Stimulated activated CD4-positive, alpha-beta T cell treated with anti-CD3 and anti-CD28 coated beads, Interleukin-12 subunit alpha, Interleukin-12 subunit beta, amount 100 ng/mL, for 4 hours (primary cell): ENCODE data around the gene CACHD1.

ENCODE experiments used
- DNase-seq: peaks from one replicate; pipeline ENCODE4 v3.0.0-alpha.2; 2020

CACHD1 gene

DNA sequence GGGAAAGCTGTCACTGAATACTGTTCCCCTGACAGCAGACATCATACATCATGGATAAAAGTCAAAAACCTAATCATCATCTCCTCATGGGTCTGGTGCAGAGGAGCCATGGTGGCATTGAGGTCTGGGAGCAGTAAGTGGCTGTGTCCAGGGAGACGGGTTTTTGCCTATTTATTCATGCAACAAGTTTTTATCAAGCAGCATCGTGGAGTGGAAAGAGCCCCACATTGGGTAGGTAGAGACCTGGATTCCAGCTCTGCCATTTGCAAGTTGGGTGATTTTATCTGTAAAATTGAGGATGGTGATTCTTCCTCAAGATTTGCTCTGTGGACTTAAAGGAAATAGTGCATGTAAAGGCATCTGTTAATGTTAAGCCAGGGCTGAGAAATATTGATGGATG, 4.2 kb downstream of the CACHD1 start:
- DNase-seq: no peak

DNA sequence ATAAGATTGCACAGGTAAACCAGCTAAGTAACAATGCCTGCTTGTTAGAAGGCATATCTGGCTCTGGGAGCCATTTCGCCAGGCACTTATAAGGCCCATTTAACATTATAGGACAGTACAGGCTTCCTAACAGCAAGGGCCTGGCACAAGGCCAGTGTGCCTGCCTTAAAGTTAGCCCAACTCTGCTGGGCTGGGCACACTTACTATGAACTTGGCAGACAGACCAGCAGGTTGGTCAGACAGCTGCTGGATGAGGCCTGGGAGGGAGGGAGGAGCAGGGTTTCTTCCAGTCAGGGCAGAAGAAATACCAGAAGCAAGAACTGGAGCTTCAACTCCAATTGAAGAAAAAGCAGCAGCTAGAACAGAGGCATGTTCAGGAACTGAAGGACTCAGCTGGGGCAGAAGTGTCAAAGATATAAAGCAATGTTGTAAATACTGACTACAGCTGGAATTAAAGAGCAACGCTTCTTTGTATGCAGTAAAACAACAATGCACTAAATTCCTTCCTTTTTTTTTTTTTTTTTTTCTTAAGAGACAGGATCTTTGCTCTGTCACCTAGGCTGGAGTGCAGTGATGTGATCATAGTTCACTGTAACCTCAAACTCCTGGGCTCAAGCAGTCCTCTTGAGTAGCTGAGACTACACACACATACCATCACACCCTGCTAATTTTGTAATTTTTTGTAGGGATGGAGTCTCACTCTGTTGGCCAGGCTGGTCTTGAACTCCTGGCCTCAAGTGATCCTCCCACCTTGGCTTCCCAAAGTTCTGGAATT, 4.9 kb downstream of the CACHD1 start:
- DNase-seq: no peak

DNA sequence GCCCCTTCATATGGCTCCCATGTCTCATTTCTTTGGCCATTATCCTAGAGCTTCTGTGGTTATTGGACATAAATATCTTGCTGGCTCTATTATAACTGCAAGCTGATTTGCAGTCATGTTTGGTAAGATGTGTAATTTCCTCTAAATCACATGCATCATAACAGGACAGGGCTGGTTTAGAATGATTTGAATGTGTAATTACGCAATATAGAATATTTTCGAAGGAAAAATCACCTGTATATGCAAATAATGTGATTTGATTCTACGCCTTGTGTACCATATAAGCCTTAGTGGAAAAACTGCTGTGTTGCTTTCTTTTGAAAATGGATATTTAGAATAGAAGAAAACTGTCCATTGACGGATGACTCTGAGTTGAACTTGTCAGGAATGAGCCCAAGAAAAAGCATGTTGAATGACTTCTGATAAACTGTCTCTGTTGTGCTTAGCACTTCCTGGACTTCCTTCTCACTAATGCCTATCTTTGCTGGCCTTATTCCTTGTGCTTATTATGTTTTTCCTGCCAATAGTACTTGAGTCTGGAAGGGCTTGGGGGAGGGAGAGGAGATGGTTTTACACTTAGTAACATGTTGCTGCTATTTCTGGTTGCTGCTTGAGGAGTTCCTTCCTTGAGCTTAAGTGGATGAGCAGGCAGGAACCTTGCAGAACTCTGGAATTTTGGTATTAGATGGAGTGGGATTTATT, 6.5 kb downstream of the CACHD1 start:
- no peak for DNase-seq

DNA sequence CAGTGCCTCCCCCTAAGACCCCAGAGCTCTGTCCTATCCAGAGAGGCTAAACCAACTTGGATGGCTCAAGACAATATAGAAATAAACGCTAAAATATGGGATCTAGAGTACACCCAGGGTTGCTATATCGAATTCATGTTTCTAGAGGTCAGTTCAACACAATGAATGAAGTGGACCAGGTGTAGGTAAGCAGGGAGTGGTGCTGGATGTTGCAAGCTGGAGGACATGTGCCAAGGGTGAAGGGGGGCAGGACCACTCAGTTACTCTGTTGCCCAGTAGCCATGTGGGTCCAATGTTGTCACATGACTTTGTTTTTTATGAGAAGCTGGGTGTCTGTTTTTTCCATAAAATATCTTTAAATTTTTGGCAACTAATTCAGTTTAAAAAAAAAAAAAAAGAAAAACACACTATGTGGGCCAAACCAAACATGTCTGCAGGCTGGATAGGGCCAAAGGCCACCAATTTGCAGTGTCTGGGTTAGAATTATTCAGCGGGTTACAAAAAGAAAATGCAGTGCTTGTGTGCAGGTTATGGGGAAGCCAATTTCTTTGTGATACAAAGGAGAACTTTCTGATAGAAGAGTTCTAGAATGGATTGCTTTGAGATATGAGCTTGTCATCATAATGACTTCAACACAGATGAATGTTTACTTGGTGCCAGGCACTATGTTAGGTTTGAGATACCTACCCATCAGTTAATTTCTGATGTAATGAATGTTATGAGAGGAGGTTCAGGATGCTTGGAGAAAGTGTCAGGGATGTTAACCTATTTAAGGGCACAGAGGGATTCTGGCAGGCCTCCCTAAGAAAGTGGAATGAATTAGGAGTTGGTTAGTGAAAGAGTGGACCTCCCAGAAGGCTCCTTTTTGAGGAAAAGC, 8.9 kb downstream of the CACHD1 start:
- no peak for DNase-seq

DNA sequence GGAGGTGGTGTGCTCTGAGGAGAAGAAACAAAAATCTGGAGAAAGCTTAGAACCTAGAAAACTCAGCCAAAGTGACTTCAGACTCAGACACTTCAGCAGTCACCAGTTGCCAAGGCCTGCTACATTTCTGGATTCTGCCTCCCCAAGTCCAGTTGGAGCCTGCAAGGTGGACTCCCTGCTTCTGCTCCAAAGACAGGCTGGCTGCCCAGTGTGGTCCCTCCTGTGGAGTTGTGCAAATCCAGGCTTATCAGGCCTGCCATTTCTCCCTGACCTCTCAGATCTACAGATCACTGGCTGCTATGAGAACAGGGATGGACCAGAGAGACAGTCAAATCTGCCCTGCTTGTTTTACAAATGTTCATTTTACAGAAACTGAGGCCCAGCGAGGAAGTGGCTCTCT, 9.9 kb downstream of the CACHD1 start:
- DNase-seq: no peak

DNA sequence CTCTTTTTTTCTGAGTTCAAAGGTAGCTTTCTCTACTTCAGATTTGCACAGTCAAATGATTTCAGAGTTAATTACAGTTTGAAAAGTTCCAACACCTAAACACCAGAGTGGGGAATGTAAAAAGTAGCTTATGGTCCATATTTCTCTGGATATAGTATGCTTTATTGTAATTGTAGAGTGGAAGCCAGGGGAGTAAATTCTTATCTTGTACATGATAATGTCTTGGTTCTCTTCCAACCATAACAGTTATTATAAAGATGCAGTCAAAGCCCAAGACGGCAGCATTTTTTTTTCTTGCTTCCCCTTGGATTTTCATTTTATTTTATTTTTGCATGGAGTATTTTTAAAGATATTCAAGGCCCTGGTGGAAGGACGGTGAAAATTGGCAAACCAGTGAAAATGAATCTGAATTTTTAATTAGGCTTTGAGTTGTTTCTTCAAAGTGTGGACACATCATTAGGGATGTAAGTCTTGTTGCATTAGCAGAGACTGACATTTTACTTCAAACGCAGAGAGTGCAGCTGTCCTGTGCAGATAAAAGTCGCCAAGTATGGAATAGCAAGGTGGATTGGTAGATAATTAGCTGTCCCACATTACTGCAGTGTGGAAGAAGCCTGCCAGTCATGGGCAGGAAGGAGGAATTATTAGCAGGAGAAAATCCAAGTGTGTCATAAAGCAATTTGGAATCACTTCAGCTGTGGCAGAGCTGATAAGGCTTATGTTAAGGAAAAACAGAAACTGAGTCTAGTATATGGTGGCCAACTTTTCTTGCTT, 11.3 kb downstream of the CACHD1 start:
- no peak for DNase-seq

DNA sequence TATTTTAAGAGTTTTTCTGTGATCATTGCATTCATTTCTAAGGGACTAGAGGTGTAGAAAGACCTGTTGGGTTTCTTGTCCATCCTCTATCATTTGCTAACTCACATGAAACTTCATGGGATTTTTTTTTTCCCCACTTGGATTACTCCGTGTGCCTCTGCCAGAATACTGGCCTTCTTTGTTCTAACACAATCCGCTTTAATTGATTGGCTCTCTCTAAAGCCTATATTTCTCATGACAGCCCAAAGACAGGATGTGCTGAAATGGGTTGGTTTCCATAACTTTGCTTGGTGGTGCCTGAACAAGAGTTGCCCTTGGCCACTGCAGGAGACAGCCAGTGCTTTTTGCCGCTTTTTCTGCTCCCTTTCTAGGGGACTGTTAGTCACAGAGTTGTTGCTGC, 12.2 kb downstream of the CACHD1 start:
- DNase-seq: no peak

DNA sequence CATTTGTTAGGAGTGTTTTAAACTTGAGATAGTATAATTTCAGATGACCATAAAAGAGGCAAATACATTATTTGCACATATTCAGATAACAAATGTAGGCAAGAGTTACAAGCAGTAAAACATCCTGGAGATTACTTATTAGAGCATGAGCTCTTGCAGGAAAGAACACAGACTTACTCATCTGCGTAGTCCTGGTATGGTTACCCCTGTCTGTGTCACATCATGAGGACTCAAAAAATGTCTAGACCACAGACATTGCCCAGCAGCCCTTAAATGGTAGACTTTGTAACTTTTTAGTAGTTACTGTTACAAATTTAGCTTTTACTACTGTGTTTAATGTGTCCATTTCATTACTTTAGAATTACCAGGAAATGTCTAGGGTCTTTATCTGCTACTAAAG, 12.8 kb downstream of the CACHD1 start:
- no peak for DNase-seq

DNA sequence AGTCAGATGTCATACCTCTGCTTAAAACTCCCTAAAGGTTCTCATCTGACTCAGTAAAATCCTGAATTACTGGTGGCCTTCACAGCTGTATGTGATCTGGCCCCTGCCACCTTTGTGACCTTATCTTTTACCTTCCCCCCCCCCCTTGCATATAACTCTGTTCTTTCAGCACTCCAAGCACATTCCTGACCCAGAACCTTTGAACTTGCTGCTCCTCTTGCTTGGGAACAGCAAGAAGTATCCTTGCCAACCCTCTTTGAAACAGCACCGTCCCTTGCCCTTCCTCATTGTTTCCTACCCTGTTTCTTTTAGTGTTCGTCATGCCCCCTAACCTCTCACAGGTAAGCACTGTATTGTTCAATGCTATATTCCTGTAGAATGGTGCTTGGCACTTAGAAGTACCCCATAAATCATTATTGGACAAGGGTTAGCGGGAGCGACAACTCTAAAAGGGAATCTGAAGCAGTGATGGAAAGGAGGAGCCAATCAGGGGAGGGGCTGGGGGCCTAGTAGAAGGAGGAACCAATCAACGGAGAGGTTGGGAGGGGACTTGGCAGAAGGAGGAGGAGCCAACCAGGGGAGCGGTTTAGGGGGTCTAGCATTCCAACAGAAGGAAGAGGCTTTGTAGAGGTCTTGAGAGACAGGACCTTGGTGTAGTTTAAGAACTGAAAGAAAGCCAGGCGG, 13.9 kb downstream of the CACHD1 start:
- DNase-seq: no peak

DNA sequence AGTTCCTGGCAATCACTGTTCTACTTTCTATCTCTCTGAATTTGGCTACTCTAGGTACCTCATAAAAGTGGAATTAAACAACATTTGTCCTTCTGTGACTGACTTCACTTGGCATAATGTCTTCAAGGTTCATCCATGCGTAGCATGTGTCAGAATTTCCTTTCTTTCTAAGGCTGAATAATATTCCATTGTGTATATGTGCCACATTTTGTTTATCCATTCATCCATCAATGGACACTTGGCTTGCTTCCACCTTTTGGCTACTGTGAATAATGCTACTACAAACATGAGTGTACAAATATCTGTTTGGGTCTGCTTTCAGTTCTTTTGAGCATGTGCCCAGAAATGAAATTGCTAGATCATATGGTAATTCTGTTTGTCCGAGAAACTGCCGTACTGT, 14.7 kb downstream of the CACHD1 start:
- no peak for DNase-seq

DNA sequence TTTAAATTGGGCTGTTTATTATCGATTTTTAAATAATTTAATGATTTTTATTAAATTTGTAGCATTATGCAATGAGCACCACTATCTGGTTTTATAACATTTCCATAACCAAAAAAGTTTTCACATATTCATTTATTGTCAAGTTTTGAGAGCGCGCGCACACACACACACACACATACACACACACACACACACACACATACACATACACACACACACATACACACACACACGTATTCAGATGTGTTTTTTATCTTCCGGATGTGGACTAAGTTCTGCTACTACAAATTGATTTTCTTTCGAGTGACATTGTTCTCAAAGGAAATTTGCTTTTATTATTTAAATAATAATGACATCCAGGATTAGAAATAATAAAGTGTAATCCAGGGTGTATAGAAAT, 16.3 kb downstream of the CACHD1 start:
- DNase-seq: no peak

DNA sequence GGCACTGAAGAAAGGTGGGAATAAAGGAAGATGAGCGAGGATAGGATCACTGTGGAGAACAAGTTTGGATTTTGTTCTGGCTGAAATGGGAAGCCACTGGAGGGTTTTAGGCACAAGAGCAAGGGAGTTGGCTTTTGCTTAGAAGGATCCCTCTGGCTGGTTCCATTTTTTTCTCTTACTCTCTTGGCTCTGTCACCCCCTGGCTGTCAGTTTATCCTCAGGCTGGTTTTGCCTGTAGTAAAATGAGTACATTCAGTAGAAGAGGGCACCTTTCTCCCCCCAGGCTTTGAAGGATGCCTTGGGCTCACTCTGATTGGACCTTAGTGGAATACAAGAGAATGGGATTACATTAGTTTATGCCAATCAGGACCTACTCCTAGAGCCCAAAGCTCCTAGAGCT, 17.1 kb downstream of the CACHD1 start:
- no peak for DNase-seq

DNA sequence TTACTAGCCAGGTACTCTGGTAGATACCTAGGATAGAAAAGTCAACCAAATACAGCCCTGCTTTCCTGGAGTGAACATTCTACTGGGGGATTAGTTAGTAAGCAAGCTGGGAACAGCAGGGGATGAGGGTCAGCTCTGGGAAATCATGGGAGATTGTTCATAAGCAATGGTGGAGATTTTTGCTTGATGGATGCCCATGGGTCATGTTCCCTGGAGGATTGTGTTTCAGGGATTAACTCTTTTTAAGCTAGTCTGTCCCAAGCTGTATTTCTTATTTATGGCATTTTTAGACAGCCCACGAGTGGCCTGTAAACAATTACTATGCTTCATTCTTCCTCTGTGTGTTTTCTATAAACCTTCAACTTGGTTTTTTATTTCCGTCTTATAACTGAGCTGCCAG, 18.9 kb downstream of the CACHD1 start:
- no peak for DNase-seq

DNA sequence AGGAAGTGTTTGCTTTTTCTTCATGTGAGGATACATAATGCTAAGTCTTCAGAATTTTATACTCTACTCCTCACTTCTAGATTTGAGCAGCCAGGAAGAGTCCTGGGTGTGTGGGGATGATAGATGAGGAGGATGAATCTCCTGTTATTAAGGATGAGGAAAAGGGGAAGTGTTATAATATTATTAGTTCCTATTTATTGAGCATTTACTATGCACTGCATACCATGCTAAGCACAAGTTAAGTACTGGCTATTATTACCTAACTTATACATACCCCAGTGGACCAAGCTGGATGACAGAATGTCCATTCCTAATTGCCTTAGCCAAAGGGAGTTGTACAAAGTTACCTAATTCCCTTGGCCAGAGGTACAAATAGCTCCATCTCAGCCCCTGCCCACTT, 19.8 kb downstream of the CACHD1 start:
- no peak for DNase-seq

DNA sequence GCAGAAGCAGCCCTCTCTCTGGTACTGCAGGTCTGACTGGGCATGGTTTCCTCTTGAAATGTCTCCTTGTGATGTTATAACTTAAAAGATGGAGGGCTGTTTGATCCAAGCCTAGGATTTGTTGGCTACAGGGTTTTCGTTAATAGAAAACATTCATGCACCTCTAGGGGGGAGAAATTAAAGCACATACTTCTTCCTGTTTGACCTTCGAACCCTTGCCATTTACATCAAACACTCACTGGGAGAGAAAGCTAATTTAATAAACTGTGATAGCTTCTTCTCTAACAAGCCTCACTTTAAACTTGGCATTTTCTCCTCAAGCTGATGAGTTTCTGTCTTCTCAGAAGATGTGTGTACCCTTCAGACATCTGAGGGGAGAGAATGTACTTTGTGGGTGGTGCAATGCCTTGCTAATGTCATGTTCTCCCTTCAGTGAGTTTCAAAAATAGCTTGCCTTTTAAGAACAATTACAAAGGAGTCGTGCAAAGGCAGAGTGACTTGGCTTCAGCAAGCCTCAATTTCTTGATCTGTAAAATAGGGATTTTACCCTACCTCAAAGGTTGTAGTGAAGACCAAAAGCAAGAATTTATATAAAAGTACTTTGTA, 20.4 kb downstream of the CACHD1 start:
- no peak for DNase-seq

DNA sequence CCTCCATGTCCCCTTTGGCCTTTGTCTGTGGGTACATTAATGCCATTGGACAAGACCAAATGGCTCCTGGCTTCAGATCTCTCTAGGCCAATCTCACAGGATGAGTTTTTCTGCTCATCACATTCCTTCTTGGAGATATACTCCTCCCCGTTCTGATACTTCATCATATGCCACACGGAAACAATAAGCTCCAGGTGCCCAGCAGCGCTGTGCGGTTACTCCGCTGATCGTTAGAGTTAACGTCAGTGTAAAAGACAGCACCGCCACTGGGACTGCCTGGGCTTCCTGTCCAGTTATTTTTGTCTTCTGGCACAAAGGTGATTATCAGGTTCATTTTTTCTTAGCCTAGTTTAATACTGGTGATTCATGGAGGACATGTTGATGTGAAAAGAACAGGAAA, 22.5 kb downstream of the CACHD1 start:
- no peak for DNase-seq

DNA sequence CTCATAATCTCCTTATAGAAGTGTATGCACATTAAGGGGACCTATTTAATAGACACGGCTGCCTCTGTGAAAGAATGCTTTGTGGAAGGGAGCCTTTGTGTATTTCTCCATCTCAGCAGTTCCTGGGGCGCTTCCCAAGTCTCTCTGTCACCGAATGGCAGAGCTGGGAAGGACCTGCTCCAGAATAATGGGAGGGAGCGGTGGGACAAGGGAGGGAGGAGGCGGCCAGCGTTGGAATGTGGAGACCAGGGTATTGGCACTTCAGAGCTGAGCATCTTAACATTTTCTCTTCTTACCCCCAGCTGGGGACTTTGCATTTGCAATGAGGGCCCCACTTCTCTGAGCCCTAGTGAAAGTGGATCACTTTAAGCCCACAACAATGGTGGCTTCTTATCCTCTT, 23.9 kb downstream of the CACHD1 start:
- DNase-seq: no peak

DNA sequence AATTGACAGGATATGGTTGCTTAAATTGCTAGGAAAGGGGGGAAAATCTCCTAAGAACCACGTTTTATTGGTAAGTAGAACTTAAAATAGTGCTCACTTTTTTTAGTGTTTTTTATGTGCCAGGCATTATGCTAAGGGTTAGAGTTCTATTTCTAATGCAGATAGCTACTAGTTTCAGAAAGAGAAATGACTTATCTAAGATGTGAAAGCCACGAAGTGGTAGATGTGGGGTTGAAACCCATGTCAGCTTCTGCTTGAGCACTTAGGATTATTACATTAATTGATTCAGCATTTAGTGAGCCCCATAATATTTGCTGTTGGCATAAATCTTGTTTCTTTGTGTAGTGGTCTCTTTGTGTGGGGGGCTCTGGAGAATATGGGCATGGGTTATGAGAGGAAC, 24.7 kb downstream of the CACHD1 start:
- no peak for DNase-seq

DNA sequence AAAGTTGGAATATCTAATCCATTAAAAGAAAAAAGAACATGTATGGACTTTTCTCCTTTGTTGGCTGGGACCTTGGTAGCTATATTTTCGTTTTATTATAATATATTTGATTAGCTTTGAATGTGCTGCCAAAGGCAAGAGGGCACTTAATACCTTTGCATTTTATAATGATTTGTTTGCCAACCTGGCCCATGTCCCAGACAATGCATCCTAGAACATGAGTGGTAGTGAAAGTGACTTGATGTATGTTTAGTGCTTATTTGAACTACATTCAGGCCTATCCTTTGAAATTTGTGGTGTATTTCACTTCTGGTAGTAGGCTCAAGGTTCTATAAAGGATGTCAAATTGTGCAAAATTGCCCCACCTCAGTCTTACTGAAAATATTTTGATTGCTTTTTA, 25.9 kb downstream of the CACHD1 start:
- DNase-seq: no peak

DNA sequence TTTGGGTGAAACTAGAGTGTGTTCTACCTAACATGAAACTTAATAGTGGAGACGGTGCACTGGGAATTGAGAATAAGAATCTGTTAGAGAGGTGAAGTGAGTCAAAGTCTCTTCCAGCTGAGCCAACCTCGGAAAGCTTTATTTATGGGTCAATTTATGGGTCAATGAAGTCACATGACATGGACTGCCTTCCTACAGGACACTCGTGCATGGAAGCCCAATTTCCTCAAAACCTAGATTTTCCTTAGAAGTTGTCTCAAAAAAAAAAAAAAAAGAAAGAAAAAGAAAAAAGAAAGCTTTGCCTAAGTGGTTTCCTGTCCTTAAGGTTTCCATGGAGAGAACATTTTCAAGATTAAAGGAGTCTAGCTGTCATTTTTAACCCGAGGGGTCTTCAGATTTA, 26.7 kb downstream of the CACHD1 start:
- no peak for DNase-seq

DNA sequence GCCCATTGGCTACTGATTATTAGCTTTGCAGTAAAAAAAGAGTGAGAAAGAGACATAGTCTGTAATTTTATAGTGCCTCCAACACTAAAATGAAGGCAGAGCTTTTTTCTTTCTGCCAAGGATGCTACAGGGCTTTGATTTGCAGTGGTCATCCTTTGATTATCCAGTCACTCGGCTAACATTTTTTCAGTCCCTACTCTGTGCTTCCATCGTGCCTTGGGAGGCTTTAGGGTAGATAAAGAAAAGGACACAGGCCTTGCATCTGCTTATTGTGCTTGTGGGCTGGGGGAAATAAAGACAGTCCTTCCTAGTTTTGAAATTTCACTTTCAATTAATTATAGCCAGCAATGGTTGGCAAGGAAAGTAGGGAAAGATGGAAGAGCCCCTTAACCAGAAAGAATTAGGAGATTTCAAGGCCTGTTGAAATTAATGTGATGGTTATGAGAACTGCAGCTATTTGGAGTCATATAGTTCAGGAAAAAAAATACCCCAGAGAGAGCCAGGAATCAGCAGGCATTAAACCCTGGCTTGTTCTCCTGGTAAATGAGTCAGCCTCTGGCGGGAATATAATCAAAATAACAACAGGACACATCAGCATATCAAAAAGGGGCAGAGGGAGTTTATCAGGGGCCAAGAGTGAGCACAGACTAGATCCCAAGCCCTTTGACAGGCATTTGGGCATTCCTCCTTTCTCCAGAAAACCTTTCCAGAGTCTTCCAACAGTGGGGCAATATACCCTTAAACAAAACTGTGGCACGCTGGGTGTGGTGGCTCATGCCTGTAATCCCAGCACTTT, 27.4 kb downstream of the CACHD1 start:
- DNase-seq: no peak
